Panc1 (cell line): Measurements from ENCODE around the gene CAPN15.

Experiments used
- CTCF ChIP-seq: fragments of 450-650 bp; IDR thresholded peaks from 2 replicates; pipeline ENCODE4 v1.5.1; 2017; ENCODE audit warnings: mild to moderate bottlenecking
- REST ChIP-seq, 2 experiments: IDR thresholded peaks; 2 replicates each; pipeline ENCODE4 v1.6.1; 2011 to 2012; ENCODE audit warnings: low read depth in 2 of 2, control low read depth in 1 of 2, low read length in 1 of 2, mild to moderate bottlenecking in 1 of 2, moderate library complexity in 1 of 2; ENCODE audit not compliant: insufficient read depth in 1 of 2

- TF ChIP-seq CTCF: no peak
- no peak for TF ChIP-seq REST (IDR thresholded peaks at IDR 0.05; ENCODE audit: insufficient read depth in 1 of 2, low read depth in 2 of 2, low read length in 1 of 2)
These were observed 42.1 kb downstream of the CAPN15 start, which contains the start of gene PIGQ for GRCh38 chr16:569445-570254.
